Measurements from ENCODE around the gene PRR20E.
"Not testable (repeated sequence)": the region's sequence is repeated elsewhere in the genome, so short reads cannot be mapped to it uniquely, and the experiment has no call there.

- TF ChIP-seq POLR2AphosphoS5, CTCF, POLR2A (IDR thresholded peaks at IDR 0.05): not testable (repeated sequence)
Observed at GRCh38 chr13:57140235-57140968, 26.6 kb upstream of the PRR20E start, which contains the start of gene PRR20A.
